Fibroblast of skin of scalp (primary cell): ENCODE measurements around the gene UNC5B.

Experiments used
- DNase-seq: peaks from one replicate; pipeline ENCODE4 v3.0.0-alpha.2; 2013

UNC5B gene

DNA sequence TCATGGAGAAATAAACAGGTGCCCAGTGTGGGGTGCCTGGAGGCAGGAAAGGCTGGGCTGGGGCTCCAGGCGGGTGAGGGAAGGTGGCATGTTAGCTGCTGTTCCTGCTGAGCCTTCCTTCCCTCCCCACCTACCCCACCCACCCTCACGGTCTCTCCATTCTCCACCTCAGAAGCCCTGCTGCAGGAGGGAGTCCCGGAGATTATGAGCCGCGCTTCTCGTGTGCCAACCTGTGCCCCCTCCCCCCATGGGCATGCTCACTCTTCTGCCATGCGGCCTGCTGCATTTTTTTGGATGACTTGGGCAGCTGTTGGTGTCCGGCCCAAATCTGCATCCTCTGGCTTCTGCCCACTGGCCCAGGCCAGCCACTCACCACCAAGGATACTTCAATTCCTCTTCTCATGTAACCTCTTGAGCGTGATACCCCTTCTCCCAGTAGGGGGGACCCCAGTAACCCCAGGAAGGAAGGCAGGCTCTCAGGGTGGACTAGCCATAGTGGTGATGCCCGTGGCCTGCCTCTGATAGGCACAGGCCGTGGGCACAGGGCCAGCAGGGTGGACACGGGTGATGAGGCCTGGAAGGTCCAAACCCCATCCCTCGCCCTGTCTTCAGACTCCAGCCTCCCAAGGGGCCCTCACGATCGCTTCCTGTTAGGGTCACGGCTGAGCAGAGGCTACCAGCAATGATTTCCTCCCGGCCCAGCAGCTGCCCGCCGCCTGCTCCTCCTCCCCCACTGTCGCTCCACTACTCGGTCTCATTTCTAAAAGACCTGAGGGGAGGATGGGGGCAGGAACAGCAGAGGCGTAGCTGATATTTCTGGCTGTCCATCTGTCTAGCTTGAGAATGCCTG, 27.8 kb downstream of the UNC5B start:
- DNase-seq: no peak

DNA sequence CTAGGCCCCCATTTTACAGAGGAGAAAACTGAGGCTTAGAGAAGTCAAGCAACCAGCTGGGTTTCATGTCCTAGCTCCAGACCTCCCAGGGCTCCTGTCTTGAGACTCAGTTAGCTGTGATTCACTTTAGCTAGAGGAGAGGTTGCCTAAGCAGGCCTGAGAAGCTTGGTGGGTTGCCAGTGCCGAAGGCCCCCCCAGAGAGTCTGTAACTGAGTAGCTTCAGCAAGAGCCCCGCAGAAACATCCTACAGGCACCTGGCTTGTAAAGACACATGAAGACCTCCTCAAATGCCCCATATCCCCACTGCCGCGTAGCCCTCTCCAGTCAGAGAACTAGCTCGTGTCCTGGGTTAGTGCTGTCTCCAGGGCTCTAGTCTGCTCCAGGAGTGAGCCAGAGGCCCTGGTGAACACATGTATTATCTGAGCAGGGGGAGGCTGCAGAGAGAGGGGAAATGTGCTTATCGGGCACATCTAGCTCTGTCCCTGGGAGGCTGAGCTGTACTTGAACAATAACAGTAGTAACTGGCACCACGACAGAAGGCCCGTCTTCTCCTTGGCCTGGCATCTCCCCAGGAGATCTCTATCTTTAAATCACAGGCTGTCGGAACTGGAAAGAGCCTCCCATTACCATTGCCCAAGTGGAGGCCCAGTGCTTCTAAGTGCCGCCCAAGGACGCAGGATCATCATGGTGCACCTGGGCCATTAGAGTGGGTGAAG, 28.9 kb downstream of the UNC5B start:
- DNase-seq: peak; percentile 80

DNA sequence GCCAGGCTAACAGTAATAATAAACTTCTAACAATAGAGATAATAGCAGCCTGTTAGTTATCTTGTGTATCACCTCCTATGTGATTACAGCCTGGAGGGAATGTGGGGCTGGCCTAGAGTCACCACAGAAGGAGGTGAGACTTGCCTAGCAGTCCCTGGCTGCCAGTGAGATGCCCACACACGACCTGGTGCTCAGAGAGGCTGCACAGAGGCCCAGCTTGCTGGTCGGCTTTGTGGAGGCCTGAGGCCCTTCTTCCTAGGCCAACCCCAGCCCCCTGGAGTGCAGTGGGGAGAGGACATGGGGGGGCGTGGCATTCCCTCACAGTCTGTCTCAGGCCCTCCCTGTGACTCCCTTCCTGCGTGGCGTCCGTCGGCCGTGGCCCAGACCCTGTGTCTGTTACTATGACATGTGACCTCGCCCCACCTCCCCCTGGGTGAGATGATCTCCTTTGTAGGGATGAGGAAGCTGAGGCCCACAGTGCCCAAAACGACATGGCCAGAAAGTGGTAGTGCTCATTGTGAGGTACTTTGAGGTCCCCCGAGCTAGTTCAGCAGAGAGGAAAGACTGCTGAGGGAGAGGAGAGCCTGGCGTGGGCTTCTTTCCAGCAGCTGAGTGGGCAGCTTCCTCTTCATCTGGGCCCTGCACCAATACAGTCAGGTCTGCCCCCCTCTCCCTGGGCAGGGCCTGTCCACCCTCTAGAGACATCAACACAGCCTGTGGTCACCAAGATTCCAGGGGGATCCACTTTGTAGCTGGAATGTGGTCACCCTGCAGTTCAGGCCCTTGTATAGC, 29.7 kb downstream of the UNC5B start:
- peak; percentile 21 for DNase-seq

DNA sequence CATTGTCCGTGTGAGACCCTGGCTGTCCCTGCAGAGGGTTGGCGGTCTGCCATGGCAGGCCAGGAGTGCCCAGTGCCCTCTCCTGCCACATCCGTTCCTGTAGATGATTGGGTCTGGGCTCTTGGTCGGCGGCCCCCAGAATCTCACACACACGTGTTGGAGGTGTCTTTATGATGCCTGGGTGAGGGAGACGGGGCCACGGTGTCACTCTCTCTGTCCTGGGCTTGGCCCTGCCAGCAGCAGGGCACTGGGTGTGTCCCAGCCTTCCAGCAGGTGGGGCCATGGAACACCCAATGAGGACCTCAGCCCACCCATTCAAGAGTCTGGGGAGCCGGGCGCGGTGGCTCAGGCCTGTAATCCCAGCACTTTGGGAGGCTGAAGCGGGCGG, 30.2 kb downstream of the UNC5B start:
- no peak for DNase-seq

GRCh38 chr10:71243756-71244395, 31.5 kb downstream of the UNC5B start:
- DNase-seq: no peak

DNA sequence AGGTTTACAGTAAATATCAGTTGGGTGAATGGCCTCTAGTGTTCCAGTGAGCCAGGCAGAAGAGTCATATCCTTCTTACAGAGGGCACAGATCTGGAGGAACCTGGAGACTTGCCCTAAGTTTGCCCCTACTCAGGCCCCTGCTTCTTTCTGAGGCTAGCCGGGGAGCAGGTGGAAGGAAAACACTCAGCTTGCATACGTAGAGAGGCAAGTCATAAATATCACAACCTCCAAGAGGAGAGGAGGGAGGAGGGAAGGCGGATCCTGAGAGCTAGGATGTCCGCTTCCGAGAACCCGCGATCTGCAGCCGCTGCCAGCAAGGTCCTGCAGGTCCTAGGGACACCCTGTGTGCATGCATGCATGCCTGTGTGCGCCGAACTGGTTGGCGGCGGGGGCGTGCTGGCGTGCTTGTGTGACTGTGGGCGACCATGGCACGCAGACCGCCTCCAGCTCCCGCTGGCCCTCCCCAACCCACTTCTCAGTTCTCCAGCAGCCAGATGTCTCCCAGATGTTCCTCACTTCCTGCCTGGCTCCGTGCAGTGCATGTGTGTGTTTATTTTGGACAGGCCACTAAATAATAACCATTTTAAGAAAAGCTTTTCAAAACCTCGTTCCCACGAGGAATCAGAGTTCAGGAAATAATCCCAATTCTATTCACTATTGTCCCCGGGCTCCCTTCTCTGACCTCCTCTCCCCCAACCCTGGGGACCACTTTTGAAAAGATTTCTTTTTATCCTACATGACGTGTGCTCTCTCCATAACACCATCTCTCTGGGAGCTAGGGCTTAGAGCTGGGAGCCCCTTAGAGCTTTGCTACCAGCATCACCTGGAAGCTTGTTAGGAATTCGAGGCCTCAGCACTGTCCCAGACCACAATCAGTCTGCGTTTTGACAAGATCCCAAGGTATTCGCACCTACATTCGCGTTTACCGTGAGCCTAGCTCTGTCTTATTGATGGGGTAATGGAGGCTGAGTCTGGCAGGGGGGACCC, 32.4 kb downstream of the UNC5B start:
- peak; percentile 95 for DNase-seq

DNA sequence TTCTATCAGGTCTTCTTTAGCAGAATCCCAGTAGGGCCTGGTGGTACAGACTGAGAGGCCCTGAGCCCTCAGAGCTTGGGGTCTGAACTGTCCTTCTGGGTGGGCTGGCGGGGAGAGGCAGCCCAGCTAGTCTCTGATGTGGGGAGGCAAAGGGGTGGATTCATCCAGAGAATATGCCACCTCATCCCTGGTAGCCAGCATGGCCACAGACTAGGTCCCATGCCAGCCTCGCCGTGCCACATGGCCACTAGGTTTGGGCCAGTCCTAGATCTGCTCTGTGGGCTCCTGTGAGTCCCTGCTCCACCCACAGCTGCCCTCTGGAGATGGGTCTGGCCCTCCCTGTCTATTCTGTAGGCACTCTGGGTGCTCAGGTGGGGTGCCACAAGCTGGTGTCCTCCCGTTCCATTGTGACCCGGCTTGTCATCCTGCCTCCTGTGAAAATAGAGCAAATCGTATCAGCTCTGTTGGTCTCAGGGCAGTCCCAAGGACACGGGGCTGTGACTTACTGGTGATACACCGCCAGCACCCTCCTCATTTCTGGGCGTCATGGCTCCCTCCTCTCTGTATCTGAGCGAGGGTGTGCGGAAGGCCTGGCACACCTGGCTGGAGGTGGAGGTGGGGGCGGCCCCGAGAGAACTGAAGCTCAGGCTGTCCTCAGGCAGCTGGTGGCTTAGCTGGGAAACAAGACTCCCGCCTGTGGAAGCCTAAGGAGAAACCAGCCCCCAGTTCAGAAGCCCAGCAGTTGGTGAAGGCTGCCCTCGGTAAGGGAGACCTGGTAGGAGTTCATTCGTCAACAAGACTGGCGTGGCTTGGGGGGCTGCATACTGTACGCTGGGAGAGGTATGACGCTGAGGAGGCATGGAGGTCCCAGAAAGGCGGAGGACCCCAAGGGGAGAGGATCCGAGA, 33.3 kb downstream of the UNC5B start:
- no peak for DNase-seq

GRCh38 chr10:71246591-71247413, 34.4 kb downstream of the UNC5B start:
- DNase-seq: no peak

GRCh38 chr10:71247414-71247705, 35.0 kb downstream of the UNC5B start:
- DNase-seq: no peak

DNA sequence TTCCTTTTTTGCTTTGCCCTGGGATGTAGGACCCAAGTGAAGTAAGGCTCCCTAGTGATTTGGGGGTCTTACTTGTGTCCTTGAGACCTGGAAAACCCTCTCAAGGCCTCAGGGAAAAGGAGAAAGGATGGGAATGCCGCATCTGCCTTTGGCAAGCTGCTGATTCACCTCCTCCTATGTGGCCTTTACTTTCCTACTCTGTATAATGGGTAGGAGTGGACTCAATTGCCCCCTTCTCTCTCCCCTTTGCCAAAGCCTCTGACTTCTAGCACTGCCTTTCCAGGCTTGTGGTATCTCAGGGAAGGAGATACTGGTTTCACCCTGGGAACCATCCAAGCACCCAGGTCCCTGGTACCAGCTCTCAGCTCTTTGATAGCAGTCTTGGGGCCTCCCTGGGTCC, 35.4 kb downstream of the UNC5B start:
- DNase-seq: no peak

DNA sequence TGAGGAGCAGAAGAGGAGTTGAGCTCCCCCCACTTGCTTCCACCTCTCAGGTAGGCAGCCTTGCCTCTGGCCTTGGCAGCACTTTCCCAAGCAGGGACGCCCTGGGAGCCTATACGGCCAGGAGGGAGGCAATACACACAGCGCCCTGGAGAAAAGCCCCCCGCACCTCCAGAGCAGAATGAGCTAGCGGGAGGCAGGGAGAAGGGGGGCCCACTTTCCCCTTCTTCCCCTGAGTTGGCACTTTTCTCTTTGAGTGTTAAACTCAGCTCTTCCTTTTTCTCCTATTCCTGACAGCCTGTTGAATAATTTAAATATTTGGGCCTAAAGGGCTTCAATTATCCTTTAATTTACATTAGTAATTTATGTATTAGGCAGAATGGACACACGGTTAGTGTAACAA, 35.8 kb downstream of the UNC5B start:
- DNase-seq: no peak

DNA sequence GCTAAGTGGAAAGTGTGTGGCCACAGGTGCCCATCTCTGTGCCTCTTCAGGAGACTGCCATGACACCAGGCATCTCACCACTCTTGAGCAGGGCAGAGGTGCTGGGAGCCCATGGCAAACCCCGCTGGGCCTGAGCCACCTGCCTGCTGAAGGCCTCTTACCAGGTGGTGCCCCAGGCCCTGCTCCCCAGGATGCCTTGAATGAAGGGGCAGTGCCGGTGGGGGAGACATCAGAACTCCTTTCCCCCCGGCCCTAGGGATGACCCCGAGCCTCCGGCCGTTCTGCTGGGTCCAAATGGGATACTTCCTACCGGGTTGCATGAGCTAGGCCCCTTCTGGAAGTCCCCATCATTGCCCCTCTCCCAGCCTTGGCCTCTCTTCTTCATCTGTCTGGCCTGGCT, 37.6 kb downstream of the UNC5B start:
- no peak for DNase-seq

DNA sequence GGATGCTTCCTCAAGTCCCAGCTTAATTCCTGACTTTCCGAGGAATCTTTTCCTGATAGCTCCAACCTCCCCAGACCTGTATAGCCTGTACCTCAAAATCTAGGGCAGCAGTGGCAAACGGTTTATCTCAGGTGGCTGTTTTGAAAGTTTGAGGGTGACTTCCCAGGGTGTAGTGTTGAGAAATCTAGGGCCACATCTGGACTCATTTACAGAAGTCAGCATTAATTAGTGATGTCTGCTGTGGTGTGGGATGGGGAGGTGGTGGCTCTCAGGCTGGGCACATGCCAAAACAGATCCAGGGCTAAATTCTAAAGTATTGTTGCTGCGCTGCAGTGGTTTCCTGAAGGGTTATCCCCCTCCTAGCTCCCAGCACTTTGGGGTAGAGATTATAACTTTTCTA, 38.0 kb downstream of the UNC5B start:
- no peak for DNase-seq

- no peak for DNase-seq
Observed at GRCh38 chr10:71250842-71251241, 38.5 kb downstream of the UNC5B start.

- no peak for DNase-seq
Observed at GRCh38 chr10:71251319-71251718, 38.9 kb downstream of the UNC5B start.

GRCh38 chr10:71252220-71252619, 39.9 kb downstream of the UNC5B start:
- no peak for DNase-seq

- DNase-seq: no peak
Observed at GRCh38 chr10:71253981-71254818, 41.8 kb downstream of the UNC5B start.

DNA sequence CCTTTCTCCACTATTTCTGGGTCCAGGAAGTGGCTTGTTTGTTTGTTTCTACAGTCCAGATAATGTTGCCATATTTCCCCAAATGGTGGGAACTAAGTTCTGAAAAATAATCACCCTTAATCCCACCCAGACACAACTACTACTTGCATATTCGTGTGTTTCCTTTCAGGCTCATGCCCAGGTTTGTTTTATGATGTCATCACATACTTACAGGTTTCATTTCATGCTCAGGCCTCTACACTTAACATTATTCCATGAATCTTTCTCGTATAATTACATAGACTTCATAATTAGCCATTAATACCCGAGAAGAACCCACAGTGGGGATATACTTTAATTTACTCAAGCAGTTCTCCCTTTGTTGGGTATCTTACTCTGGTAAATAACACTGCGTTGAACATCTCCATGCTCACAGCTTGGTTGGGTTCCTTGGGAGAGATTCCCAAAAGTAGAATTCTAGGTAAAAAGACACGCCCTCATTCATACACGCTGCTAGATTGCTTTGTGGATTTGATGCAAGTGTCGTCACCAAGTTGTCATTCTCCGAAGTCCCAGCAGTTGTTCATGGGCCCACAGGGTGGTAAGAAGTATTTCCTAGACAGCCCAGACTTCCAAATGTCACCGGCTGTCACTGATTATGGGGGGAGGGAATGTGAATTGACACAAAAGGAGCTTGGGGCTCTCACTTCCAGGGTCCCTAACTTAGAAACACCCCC, 42.6 kb downstream of the UNC5B start:
- no peak for DNase-seq
